PC-9 (cell line): ENCODE data around the gene POLR1F. TPM values are rescaled to one million over a fixed set of nuclear protein-coding genes. Genes with fewer than 3 reads are reported as not detected.

Experiments used
- BruUV-seq: library from RNA; stranded (reverse); fragments of 400-500 nt; replicated peaks from 2 replicates; lab custom pipeline; 2021; lab: Mats Ljungman, UMichigan
- CTCF ChIA-PET: fragments of 300-600 bp; sonication (Branson Sonifier 250); formaldehyde crosslinking; loops from one replicate; lab custom pipeline; 2022; ENCODE audit warnings: antibody characterized with exemption; lab: Charles Lee
- POLR2A ChIA-PET: fragments of 300-600 bp; sonication (Branson Sonifier 250); formaldehyde crosslinking; loops from one replicate; lab custom pipeline; 2022; ENCODE audit warnings: antibody characterized with exemption; ENCODE audit not compliant: unreplicated experiment; lab: Charles Lee
- DNase-seq, 2 experiments: peaks; one replicate each; pipeline versions ENCODE4 v3.0.0 to v3.0.0-alpha.2; 2015 to 2022; ENCODE audit warnings: mixed read lengths in 1 of 2
- H2AFZ ChIP-seq: fragments of 200-600 bp; sonication (generic); 2 replicates; pipeline ENCODE4 v1.8.1; 2017; ENCODE audit warnings: antibody characterized with exemption
- H3F3A ChIP-seq: fragments of 200-600 bp; sonication (generic); 2 replicates; pipeline ENCODE4 v1.8.1; 2017; ENCODE audit warnings: antibody characterized with exemption, mild to moderate bottlenecking, low read depth; ENCODE audit not compliant: insufficient read depth
- H3K27ac ChIP-seq: fragments of 200-600 bp; sonication (generic); 2 replicates; pipeline ENCODE4 v1.6.1; 2016; ENCODE audit warnings: mixed run types
- H3K27me3 ChIP-seq: fragments of 200-600 bp; sonication (generic); 2 replicates; pipeline ENCODE4 v1.6.1; 2016; ENCODE audit warnings: low read depth, mixed run types; ENCODE audit not compliant: insufficient read depth
- H3K36me3 ChIP-seq: fragments of 200-600 bp; sonication (generic); 2 replicates; pipeline ENCODE4 v1.6.1; 2016; ENCODE audit warnings: low read depth, mixed run types
- H3K4me1 ChIP-seq: fragments of 200-600 bp; sonication (generic); replicated peaks from 2 replicates; pipeline ENCODE4 v1.6.1; 2016; ENCODE audit warnings: mixed run types; ENCODE audit not compliant: insufficient read depth
- H3K4me2 ChIP-seq: fragments of 200-600 bp; sonication (generic); 2 replicates; pipeline ENCODE4 v1.6.1; 2017; ENCODE audit warnings: mixed run types
- H3K4me3 ChIP-seq: fragments of 200-600 bp; sonication (generic); 2 replicates; pipeline ENCODE4 v1.6.1; 2016; ENCODE audit warnings: mixed run types
- H3K79me2 ChIP-seq: fragments of 200-600 bp; sonication (generic); 2 replicates; pipeline ENCODE4 v1.6.1; 2017; ENCODE audit warnings: low read depth, mixed run types
- H3K9me2 ChIP-seq: fragments of 200-600 bp; sonication (generic); 2 replicates; pipeline ENCODE4 v1.8.1; 2017; ENCODE audit warnings: mild to moderate bottlenecking; ENCODE audit not compliant: insufficient read depth
- H3K9me3 ChIP-seq: fragments of 200-600 bp; sonication (generic); 2 replicates; pipeline ENCODE4 v1.8.1; 2016; ENCODE audit warnings: low read depth; ENCODE audit not compliant: insufficient read depth
- H4K20me1 ChIP-seq: fragments of 200-600 bp; sonication (generic); 2 replicates; pipeline ENCODE4 v1.8.1; 2017; ENCODE audit not compliant: insufficient read depth
- CTCF ChIP-seq: fragments of 200-600 bp; sonication (generic); conservative IDR thresholded peaks from 2 replicates; pipeline ENCODE4 v1.6.1; 2017; ENCODE audit warnings: mixed run types, antibody characterized with exemption, mild to moderate bottlenecking, moderate library complexity
- EZH2 ChIP-seq: fragments of 200-600 bp; sonication (generic); IDR thresholded peaks from 2 replicates; pipeline ENCODE4 v1.8.0; 2017; ENCODE audit warnings: antibody characterized with exemption, low read depth
- intact Hi-C: fragments of 100-400 bp; cut with micrococcal nuclease; formaldehyde crosslinking; loops from one replicate; pipeline ENCODE4 v1.10.0; 2022; ENCODE audit not compliant: unreplicated experiment
- microRNA-seq: library from miRNA; unstranded; fragments of <30 nt; microRNA quantifications from one replicate; pipeline ENCODE4 v1.2.0, GENCODE V29; 2021; ENCODE audit warnings: borderline number of aligned reads, borderline replicate concordance
- total RNA-seq: library from RNA; stranded (reverse); gene quantifications from 2 replicates; pipeline ENCODE4 v1.2.3, GENCODE V29; 2021

POLR1F gene
- total RNA-seq, 1 experiment from 2014 or later = 14.8 TPM

- H4K20me1 ChIP-seq = no peaks in the 10 kb centered on the region
- DNase-seq = peak in 1 of 2 experiments; percentile 49
- ChIA-PET POLR2A (no interaction called here), CTCF (no interaction called here)
- no peak for TF ChIP-seq CTCF
- TF ChIP-seq EZH2 = no peak
- no peaks in the 10 kb centered on the region for H3K9me2 ChIP-seq
- peaks cover 10% of the 10 kb centered on the region; the same call in 1 of the 2 replicates for H3K4me1 ChIP-seq
- H3K4me3 ChIP-seq = 0 out of 2 replicates have a peak overlapping the region, but pooled peaks have one; percentile 7
- BruUV-seq = no TSS peak
- H3K27me3 ChIP-seq = no peaks in the 10 kb centered on the region
- H3F3A ChIP-seq = no peaks in the 10 kb centered on the region
- no peak overlapping the region for H2AFZ ChIP-seq
- H3K4me2 ChIP-seq = peak overlapping the region; percentile 45
- H3K9me3 ChIP-seq = no peaks in the 10 kb centered on the region
- no peak overlapping the region for H3K27ac ChIP-seq
- no peaks in the 10 kb centered on the region for H3K36me3 ChIP-seq
- H3K79me2 ChIP-seq = no peaks in the 10 kb centered on the region
- intact Hi-C loops = no loop called here
Observed at GRCh38 chr7:19663816-19664462, 44.9 kb downstream of the POLR1F start.

GRCh38 chr7:19648791-19649190 is 60.0 kb downstream of the POLR1F start:
- no TSS peak for BruUV-seq
- H4K20me1 ChIP-seq = no peaks in the 10 kb centered on the region
- H2AFZ ChIP-seq = no peak overlapping the region
- H3K9me3 ChIP-seq = peaks cover 4% of the 10 kb centered on the region; the same call in 1 of the 2 replicates
- no peak overlapping the region for H3K4me3 ChIP-seq
- no peaks in the 10 kb centered on the region for H3F3A ChIP-seq
- H3K27ac ChIP-seq = no peak overlapping the region
- peak in 1 of 2 experiments; percentile 46 for DNase-seq
- ChIA-PET CTCF (no interaction called here), POLR2A (no interaction called here)
- H3K27me3 ChIP-seq = no peaks in the 10 kb centered on the region
- no peaks in the 10 kb centered on the region for H3K36me3 ChIP-seq
- intact Hi-C loops = no loop called here
- H3K9me2 ChIP-seq = no peaks in the 10 kb centered on the region
- H3K4me2 ChIP-seq = no peak overlapping the region
- no peaks in the 10 kb centered on the region for H3K4me1 ChIP-seq
- TF ChIP-seq EZH2 (no peak), CTCF (no peak)
- no peaks in the 10 kb centered on the region for H3K79me2 ChIP-seq

Small RNA genes lying within 50 kb of the gene (microRNA-seq; reads per million reads assigned to microRNA genes)
- not detected for gene MIR3146

Other genes starting within 250 kb of the POLR1F start
- not detected in 2 replicates for gene TMEM196, start 64.6 kb upstream of the POLR1F start, total RNA-seq